ENCODE data around the gene FBXL13.

The FBXL13 gene

DNA sequence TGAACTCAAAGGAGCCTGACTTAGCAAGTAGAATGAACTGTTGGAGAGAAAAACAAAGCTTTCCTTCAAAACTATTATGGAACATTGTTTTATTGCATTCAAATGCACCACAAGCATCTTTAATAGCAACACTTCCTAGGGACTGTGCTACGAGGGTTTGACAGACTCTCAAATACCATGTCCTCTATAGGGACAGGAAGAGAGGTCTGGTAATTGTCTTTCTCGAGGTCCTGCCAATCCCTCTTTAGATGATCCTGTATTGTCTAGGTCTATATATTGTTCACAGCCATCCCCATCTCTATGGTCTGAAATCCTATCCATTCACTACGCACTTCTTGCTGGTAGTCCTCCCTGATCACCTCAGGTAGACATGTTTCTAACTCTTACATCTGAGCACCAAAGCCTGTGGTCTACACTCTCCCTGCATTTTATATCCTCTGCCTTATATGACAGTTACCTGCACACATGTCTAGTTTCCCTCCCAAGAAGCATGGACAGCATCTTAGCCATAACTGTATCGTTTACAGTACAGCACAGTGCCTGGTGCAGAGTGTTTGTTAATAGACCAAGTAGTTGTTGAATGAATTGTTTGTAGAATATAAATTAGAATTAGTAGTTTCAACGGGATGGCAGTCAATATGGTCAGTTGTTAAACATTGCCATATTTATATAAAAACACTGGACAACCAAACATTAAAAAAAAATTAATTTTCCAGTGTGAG, 183.5 kb downstream of the FBXL13 start:
- no peak for DNase-seq

- DNase-seq = no peak
Observed at GRCh38 chr7:102890292-102890970, 184.2 kb downstream of the FBXL13 start.

- DNase-seq = no peak
Observed at GRCh38 chr7:102889851-102890250, 184.7 kb downstream of the FBXL13 start.

GRCh38 chr7:102888561-102889233, 185.9 kb downstream of the FBXL13 start:
- DNase-seq = no peak

DNA sequence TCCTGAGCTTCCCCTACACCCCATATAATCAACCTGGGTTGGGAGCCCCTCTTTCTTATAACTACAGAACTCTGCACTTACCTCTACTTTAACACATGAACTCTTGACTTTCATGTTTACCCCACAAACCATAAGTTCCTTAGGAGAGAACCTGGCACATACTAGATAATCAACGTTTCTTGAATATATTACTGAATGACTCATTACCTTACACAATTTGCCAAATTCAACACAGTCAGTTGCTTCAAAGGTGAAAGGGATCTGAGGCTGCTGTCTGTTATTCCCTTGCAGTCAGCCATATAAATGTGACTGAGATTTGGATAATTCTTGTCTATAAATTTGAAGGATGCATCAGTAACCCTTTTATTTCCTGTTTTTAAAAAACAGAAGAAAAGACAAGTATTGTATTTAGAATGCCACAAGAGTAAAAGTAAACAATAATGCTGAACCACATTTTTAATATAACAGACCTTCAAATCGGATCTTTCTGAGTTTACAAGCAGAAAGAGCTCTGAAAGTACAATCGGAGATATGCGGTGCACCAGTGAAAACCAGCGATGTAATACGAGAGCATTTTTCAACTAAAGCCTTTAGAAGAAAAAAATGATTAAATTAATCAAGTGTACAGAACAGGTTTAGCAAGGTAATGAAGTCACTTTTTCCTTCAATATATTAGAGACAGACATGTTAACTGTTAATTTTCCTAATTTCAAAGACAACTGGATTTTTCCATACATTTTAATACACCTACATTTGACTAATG, 191.3 kb downstream of the FBXL13 start:
- DNase-seq = no peak

DNA sequence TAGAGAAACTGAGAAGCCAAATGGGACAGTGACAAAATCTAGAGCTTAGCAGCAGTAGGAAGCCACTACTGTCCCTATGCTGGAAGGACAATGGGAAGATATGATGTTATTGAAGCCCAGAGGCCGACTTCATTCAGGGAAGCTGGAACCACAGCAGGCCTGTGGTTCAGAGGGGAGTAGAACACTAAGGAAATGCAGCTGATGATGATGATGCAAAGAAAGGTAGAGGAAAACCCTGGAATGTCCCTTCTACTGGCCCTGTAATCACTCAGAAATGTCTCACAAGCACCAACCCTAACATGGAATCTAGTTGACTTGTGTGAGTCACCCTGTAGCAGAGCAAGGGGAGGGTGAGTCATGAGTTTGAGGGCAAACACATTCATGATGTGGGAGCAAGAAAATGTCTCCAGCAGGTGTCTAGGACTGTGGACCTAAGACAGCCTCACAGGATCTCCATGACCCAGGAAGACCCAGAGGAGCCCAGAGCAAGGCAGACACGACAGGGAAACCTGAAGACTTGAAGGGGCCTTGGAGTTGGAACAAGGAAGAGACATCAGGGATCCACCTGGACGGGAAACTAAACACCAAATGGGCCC, 198.8 kb downstream of the FBXL13 start:
- DNase-seq = peak; percentile 4

DNA sequence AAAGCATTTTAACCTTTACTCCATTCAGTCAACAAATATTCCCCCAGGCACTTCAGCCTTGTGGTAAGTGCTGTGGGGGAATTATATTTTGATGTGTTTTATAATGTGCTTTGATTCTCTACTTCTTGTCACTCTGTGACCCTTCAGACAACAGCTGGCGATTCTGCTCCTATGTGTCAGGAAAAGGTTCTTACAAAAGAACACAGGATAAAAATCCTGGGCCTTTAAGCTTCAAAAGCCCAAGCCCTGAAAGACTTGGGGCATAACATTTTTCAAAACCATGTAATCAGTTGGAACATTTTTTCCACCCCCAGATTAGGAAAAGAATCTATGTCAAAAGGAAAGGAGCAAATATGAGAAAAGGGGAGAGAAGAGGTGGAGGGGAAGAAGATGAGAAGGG, 199.6 kb downstream of the FBXL13 start:
- no peak for DNase-seq

GRCh38 chr7:102874166-102874829, 200.3 kb downstream of the FBXL13 start:
- no peak for DNase-seq

GRCh38 chr7:102873470-102874165, 201.0 kb downstream of the FBXL13 start:
- no peak for DNase-seq

DNA sequence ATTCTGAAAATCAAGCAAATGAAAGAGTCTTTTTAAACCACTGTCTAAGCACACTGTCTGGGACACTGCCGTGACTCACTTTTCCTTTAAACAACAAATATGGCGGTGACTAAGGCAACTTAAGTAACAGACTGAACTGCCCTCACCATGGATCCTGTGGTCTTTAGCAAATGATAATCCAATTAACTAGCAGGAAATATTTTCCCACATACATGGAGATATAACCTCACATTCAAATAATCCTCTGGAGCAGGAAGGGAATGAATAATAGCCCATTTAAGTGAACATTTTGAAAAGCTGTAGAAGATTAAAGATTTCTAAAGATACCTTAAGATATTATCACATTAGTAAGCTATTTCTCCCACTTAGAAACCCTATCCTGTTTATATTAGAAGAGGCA, 202.1 kb downstream of the FBXL13 start:
- no peak for DNase-seq

GRCh38 chr7:102869195-102869594, 205.4 kb downstream of the FBXL13 start:
- DNase-seq = no peak

GRCh38 chr7:102866535-102867215, 207.9 kb downstream of the FBXL13 start:
- no peak for DNase-seq

GRCh38 chr7:102864958-102865357, 209.6 kb downstream of the FBXL13 start:
- no peak for DNase-seq

DNA sequence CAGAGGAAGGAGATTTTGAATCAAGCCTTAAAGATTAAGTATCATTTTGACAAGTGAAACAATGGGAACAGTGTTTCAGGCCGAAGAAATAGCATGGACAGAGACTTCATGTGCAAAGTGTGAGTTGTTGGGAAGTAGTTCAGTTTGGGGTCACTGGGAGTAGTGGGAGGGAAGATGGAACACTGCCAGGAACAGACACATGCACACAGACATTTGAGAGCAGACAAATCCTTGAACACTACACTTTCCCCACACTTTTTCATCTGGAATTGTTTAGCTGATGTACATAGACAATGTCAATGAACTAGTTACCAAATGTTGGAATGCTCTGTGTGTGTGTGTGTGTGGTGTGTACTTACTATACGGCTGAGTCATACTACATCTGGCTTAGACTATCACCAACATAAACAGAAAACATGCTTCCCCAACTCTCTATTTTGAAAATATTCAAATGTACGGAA, 214.2 kb downstream of the FBXL13 start:
- no peak for DNase-seq

- no peak for DNase-seq
Observed at GRCh38 chr7:102859799-102860125, 214.8 kb downstream of the FBXL13 start.

DNA sequence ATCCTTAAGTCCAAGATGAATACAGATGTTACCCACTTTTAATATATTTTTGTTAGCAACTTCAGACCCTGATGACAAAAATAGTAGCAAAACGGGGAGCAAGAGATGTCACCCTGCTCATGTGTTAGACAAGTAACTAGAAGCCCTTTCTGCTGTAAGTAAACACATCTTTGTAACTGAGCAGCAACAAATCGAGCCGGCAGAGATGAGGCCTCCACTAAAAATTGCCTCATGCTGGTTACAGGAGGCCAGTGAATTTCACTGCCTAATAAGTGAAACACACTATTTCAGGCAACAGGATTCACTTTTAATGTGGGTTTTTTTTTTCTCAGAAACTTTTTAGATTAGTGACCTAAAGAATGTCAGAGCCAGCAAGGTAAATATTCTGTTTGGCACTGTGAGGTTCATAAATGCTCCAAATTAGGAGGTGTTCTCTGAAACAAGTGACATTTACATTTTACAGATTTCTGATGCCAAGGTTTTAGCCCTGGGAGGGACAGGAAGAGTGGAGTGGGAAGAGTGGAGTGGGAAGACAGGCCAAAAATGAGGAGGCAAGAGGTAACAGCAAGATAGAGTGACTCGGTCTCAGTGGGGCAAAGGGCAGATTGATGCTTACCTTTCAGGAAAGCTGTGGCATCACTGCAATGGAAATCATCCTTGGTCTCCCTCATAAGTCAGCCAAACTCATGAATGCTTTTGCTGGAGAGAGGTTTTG, 215.4 kb downstream of the FBXL13 start:
- no peak for DNase-seq

DNA sequence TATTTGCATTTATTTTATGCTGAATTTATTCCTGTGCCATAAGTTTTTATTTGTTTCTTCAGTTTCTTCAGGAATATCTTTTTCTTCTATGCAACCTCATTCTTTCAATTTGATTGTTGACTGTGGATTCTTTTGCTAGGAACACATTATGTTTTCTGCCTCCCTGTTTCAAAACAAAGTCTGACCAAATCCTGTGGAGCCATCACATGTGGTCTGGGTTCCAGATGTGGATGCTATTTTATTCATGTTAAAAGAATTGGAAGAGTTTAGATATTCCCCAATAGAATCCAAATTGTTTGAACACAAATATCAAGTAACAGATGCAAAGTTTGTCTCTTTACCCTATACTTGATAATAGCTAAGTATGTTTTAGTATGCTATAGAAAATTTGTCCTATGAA, 218.6 kb downstream of the FBXL13 start:
- no peak for DNase-seq

DNA sequence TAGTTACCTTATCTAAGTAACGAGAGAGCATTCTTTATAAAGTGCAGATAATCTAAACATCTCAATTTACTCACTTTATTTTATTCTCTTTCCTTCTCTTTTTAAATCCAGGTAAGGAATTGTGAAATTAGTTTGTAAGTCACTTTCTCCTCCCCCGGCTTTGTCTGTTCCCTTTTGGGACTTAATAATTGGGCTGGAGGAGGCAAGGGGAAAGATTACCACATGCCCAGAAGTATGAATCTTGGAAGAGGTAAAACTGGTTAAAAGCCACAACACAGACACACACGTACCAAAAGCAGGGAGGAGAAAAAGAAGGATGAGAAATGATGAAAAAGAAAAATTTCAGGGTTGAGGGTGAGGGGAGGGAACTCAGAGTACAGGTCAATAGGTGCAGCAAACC, 225.1 kb downstream of the FBXL13 start:
- no peak for DNase-seq

DNA sequence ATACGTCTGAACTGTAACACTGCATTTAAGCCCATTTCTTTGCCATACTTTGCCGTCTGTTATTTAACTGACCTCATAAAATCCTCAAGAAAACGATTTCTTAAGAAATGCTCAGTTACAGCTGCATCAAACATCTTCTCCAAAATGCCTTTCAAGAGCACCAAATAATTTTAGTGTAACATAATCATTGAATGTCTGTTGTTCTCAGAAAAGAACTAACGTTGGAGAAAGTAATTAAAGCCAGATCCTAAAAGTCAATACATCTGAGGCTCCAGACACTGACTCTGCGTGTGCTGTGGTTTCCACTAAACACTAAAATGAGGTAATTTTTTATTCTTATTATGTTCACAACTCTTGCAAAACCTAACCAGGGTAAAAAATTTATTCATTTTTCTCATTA, 225.5 kb downstream of the FBXL13 start:
- no peak for DNase-seq

GRCh38 chr7:102845346-102845745, 229.2 kb downstream of the FBXL13 start:
- DNase-seq = no peak

All from activated naive CD4-positive, alpha-beta T cell treated with Interleukin-2 at 50 U/mL for 16 hours (primary cell).